Spinal cord (tissue), 10 donors: ENCODE results near the gene XIAP. TPM values are rescaled to one million over a fixed set of nuclear protein-coding genes. Genes with fewer than 3 reads are reported as not detected.
"Not testable (repeated sequence)": the region's sequence is repeated elsewhere in the genome, so short reads cannot be mapped to it uniquely, and the experiment has no call there.

ENCODE experiments used
- DNase-seq, 6 donors: peaks; one replicate each; pipeline versions ENCODE4 v3.0.0 to v3.0.0-alpha.2; 2013 to 2015; ENCODE audit warnings: low spot score in 6 of 6, low read depth in 4 of 6
- H3K27ac ChIP-seq: one replicate; pipeline ENCODE4 v1.5.1; 2013; ENCODE audit warnings: low read depth, low read length, control low read depth
- H3K27me3 ChIP-seq: one replicate; pipeline ENCODE4 v1.6.1; 2013; ENCODE audit warnings: low read length; ENCODE audit not compliant: control insufficient read depth, insufficient read depth
- H3K36me3 ChIP-seq: one replicate; pipeline ENCODE4 v1.6.1; 2013; ENCODE audit warnings: low read length; ENCODE audit not compliant: control insufficient read depth, insufficient read depth
- H3K4me1 ChIP-seq: one replicate; pipeline ENCODE4 v1.6.1; 2013; ENCODE audit warnings: low read length; ENCODE audit not compliant: control insufficient read depth, insufficient read depth
- H3K4me3 ChIP-seq: one replicate; pipeline ENCODE4 v1.5.1; 2013; ENCODE audit warnings: low read depth, low read length, control low read depth
- H3K9me3 ChIP-seq: one replicate; pipeline ENCODE4 v1.6.1; 2013; ENCODE audit warnings: low read length; ENCODE audit not compliant: control insufficient read depth, insufficient read depth
- WGBS: methylation state at CpG from one replicate; pipeline ENCODE4 v1.1.5; 2013; ENCODE audit warnings: missing lambda C conversion rate; ENCODE audit not compliant: insufficient coverage; 5-methylcytosine and 5-hydroxymethylcytosine counted together
- long read RNA-seq, 4 donors: transcript quantifications; one replicate each; lab custom pipeline, GENCODE V29; 2026
- polyA plus RNA-seq, 2 donors: library from polyadenylated mRNA; unstranded; fragments of 120-200 nt; gene quantifications; one replicate each; pipeline ENCODE4 v1.2.1, GENCODE V29; 2013; ENCODE audit not compliant: insufficient read length in 2 of 2
- total RNA-seq, 2 donors: library from RNA; depleted of rRNA in 1 of 2; stranded (reverse); fragments of 120-200 nt in 1 of 2; fragments of >200 nt in 1 of 2; gene quantifications; one replicate each; pipeline versions ENCODE4 v1.2.3 to v1.2.4, GENCODE V29; 2013 to 2014
- donor health status: healthy.

Gene XIAP
- total RNA-seq (10 to 100 TPM; 67.6 to 74.3 TPM), polyA plus RNA-seq (10 to 100 TPM; 47.9 to 49.9 TPM)
- long read RNA-seq, donor 1, full-length matches to known transcripts = 9 of 9 reads
- long read RNA-seq, donor 1, partial matches to known transcripts = 0 of 9 reads
- long read RNA-seq, donor 1, other reads (novel, unspliced or antisense) = 0 of 9 reads
- long read RNA-seq, donor 2, full-length matches to known transcripts = 3 of 3 reads
- long read RNA-seq, donor 2, partial matches to known transcripts = 0 of 3 reads
- long read RNA-seq, donor 2, other reads (novel, unspliced or antisense) = 0 of 3 reads
- long read RNA-seq, donor 3, full-length matches to known transcripts = 2 of 2 reads
- long read RNA-seq, donor 3, partial matches to known transcripts = 0 of 2 reads
- long read RNA-seq, donor 3, other reads (novel, unspliced or antisense) = 0 of 2 reads
- long read RNA-seq, donor 4, partial matches to known transcripts = 0 of 1 reads
- long read RNA-seq, donor 4, other reads (novel, unspliced or antisense) = 0 of 1 reads

- no peaks in the 10 kb centered on the region for H3K27me3 ChIP-seq
- peak within 1 kb of the TSS; percentile 98 for H3K27ac ChIP-seq
- H3K4me1 ChIP-seq = no peaks in the 10 kb centered on the region
- no peaks in the 10 kb centered on the region for H3K36me3 ChIP-seq
- peaks cover 3% of the 10 kb centered on the region for H3K9me3 ChIP-seq
- peak in 5 of 6 donors; percentile 29 to 86 (median 46) for DNase-seq
- 25% methylated on average over 56 of the region's 62 CpGs for WGBS
- peak within 1 kb of the TSS; percentile 74 for H3K4me3 ChIP-seq
Observed at GRCh38 chrX:123859846-123860838, at the start of gene XIAP. TSS of gene XIAP (plus strand) at chrX:123860053. CDS start at chrX:123885663, 25,610 bp downstream.

- Histone ChIP-seq H3K4me3 (no peak overlapping the region), H3K9me3 (no peaks in the 10 kb centered on the region), H3K27me3 (no peaks in the 10 kb centered on the region), H3K4me1 (no peaks in the 10 kb centered on the region), H3K36me3 (no peaks in the 10 kb centered on the region), H3K27ac (no peak overlapping the region)
- WGBS = 69% methylated on average over 1 of the region's 2 CpGs
- DNase-seq = no peak
Observed at GRCh38 chrX:123814343-123814742, 45.5 kb upstream of the XIAP start.

GRCh38 chrX:123814934-123815394 is 44.9 kb upstream of the XIAP start:
- H3K4me3 ChIP-seq, H3K9me3 ChIP-seq, H3K27me3 ChIP-seq, H3K36me3 ChIP-seq, H3K27ac ChIP-seq, H3K4me1 ChIP-seq: not testable (repeated sequence)
- 56% methylated on average over 9 of the region's 12 CpGs for WGBS
- peak in 1 of 6 donors; percentile 34 for DNase-seq

GRCh38 chrX:123817288-123817894 is 42.5 kb upstream of the XIAP start:
- Histone ChIP-seq H3K36me3 (no peaks in the 10 kb centered on the region), H3K27ac (no peak overlapping the region), H3K27me3 (no peaks in the 10 kb centered on the region), H3K9me3 (no peaks in the 10 kb centered on the region), H3K4me3 (no peak overlapping the region), H3K4me1 (no peaks in the 10 kb centered on the region)
- no peak for DNase-seq
- WGBS = 88% methylated on average over 5 of the region's 6 CpGs

GRCh38 chrX:123818243-123818642 is 41.6 kb upstream of the XIAP start:
- no peak overlapping the region for H3K4me3 ChIP-seq
- no peaks in the 10 kb centered on the region for H3K27me3 ChIP-seq
- no peaks in the 10 kb centered on the region for H3K4me1 ChIP-seq
- no peaks in the 10 kb centered on the region for H3K9me3 ChIP-seq
- no peaks in the 10 kb centered on the region for H3K36me3 ChIP-seq
- DNase-seq = no peak
- no peak overlapping the region for H3K27ac ChIP-seq

- Histone ChIP-seq H3K4me3 (no peak overlapping the region), H3K9me3 (no peaks in the 10 kb centered on the region), H3K36me3 (no peaks in the 10 kb centered on the region), H3K4me1 (no peaks in the 10 kb centered on the region), H3K27ac (no peak overlapping the region), H3K27me3 (no peaks in the 10 kb centered on the region)
- DNase-seq = no peak
- 100% methylated on average over 1 of the region's 1 CpG for WGBS
Observed at GRCh38 chrX:123822965-123823364, 36.9 kb upstream of the XIAP start.

GRCh38 chrX:123830309-123830708 is 29.5 kb upstream of the XIAP start:
- peak in 2 of 6 donors; percentile 3 to 15 for DNase-seq
- WGBS = 53% methylated on average over 3 of the region's 6 CpGs
- Histone ChIP-seq H3K27me3 (no peaks in the 10 kb centered on the region), H3K4me3 (no peak overlapping the region), H3K36me3 (no peaks in the 10 kb centered on the region), H3K4me1 (no peaks in the 10 kb centered on the region), H3K27ac (no peak overlapping the region), H3K9me3 (no peaks in the 10 kb centered on the region)

GRCh38 chrX:123833387-123833786 is 26.5 kb upstream of the XIAP start:
- WGBS = 46% methylated on average over 7 of the region's 7 CpGs
- peak in 4 of 6 donors; percentile 11 to 61 (median 28) for DNase-seq
- Histone ChIP-seq H3K9me3 (no peaks in the 10 kb centered on the region), H3K4me1 (no peaks in the 10 kb centered on the region), H3K27me3 (no peaks in the 10 kb centered on the region), H3K27ac (no peak overlapping the region), H3K4me3 (no peak overlapping the region), H3K36me3 (no peaks in the 10 kb centered on the region)

GRCh38 chrX:123834116-123834515 is 25.7 kb upstream of the XIAP start:
- H3K4me3 ChIP-seq = no peak overlapping the region
- peaks cover 3% of the 10 kb centered on the region for H3K9me3 ChIP-seq
- no peaks in the 10 kb centered on the region for H3K27me3 ChIP-seq
- no peak overlapping the region for H3K27ac ChIP-seq
- DNase-seq = no peak
- no peaks in the 10 kb centered on the region for H3K36me3 ChIP-seq
- no CpG with 5 or more reads among the region's 1 CpG for WGBS
- no peaks in the 10 kb centered on the region for H3K4me1 ChIP-seq
